Spinal cord (tissue), 10 donors: Measurements from ENCODE around the gene KPNB1. TPM values are rescaled to one million over a fixed set of nuclear protein-coding genes. Genes with fewer than 3 reads are reported as not detected.

ENCODE experiments used
- DNase-seq, 6 donors: peaks; one replicate each; pipeline versions ENCODE4 v3.0.0 to v3.0.0-alpha.2; 2013 to 2015; ENCODE audit warnings: low spot score in 6 of 6, low read depth in 4 of 6
- H3K27ac ChIP-seq: one replicate; pipeline ENCODE4 v1.5.1; 2013; ENCODE audit warnings: low read depth, low read length, control low read depth
- H3K27me3 ChIP-seq: one replicate; pipeline ENCODE4 v1.6.1; 2013; ENCODE audit warnings: low read length; ENCODE audit not compliant: control insufficient read depth, insufficient read depth
- H3K36me3 ChIP-seq: one replicate; pipeline ENCODE4 v1.6.1; 2013; ENCODE audit warnings: low read length; ENCODE audit not compliant: control insufficient read depth, insufficient read depth
- H3K4me1 ChIP-seq: one replicate; pipeline ENCODE4 v1.6.1; 2013; ENCODE audit warnings: low read length; ENCODE audit not compliant: control insufficient read depth, insufficient read depth
- H3K4me3 ChIP-seq: one replicate; pipeline ENCODE4 v1.5.1; 2013; ENCODE audit warnings: low read depth, low read length, control low read depth
- H3K9me3 ChIP-seq: one replicate; pipeline ENCODE4 v1.6.1; 2013; ENCODE audit warnings: low read length; ENCODE audit not compliant: control insufficient read depth, insufficient read depth
- WGBS: methylation state at CpG from one replicate; pipeline ENCODE4 v1.1.5; 2013; ENCODE audit warnings: missing lambda C conversion rate; ENCODE audit not compliant: insufficient coverage; 5-methylcytosine and 5-hydroxymethylcytosine counted together
- polyA plus RNA-seq, 2 donors: library from polyadenylated mRNA; unstranded; fragments of 120-200 nt; gene quantifications; one replicate each; pipeline ENCODE4 v1.2.1, GENCODE V29; 2013; ENCODE audit not compliant: insufficient read length in 2 of 2
- total RNA-seq, 2 donors: library from RNA; depleted of rRNA in 1 of 2; stranded (reverse); fragments of 120-200 nt in 1 of 2; fragments of >200 nt in 1 of 2; gene quantifications; one replicate each; pipeline versions ENCODE4 v1.2.3 to v1.2.4, GENCODE V29; 2013 to 2014
- donor health status: healthy.

The KPNB1 gene
- total and polyA plus RNA-seq, 4 donors, result 152 to 185 (median 165) TPM

- Histone ChIP-seq H3K4me3 (no peak overlapping the region), H3K27me3 (peaks cover 42% of the 10 kb centered on the region), H3K4me1 (peaks cover 19% of the 10 kb centered on the region), H3K27ac (no peak overlapping the region), H3K9me3 (no peaks in the 10 kb centered on the region), H3K36me3 (no peaks in the 10 kb centered on the region)
- WGBS, result 4% methylated on average over 18 of the region's 36 CpGs
- DNase-seq, result no peak
These were observed 71.2 kb downstream of the KPNB1 start for GRCh38 chr17:47720754-47721533.

DNA sequence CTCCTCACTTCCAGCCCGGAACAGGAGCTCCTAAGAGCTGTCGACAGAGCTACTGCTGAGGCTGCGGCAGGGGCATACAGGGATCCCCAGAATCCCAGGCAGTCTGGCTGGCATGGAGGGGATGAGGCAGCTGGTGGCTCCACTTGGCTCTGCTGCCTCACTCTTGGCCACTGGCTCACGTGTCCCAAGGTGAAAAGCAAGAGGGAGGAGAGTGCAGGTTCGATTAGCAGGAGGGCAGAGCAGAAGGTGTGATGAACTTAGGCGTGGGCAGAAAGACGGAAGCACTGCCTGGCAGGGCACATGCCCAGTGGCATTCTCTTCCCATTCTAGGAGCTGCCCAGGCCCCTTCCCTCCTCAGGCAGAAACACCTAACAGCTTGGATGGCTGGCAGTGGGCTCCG, 72.0 kb downstream of the KPNB1 start:
- no peak for DNase-seq
- H3K27ac ChIP-seq, result no peak overlapping the region
- no peaks in the 10 kb centered on the region for H3K9me3 ChIP-seq
- 70% methylated on average over 5 of the region's 8 CpGs for WGBS
- peaks cover 19% of the 10 kb centered on the region for H3K4me1 ChIP-seq
- H3K27me3 ChIP-seq, result peaks cover 42% of the 10 kb centered on the region
- H3K36me3 ChIP-seq, result no peaks in the 10 kb centered on the region
- H3K4me3 ChIP-seq, result no peak overlapping the region

- Histone ChIP-seq H3K4me1 (peaks cover 26% of the 10 kb centered on the region), H3K9me3 (no peaks in the 10 kb centered on the region), H3K4me3 (no peak overlapping the region), H3K36me3 (no peaks in the 10 kb centered on the region), H3K27me3 (peaks cover 36% of the 10 kb centered on the region), H3K27ac (no peak overlapping the region)
- 80% methylated on average over 1 of the region's 2 CpGs for WGBS
- DNase-seq, result no peak
These were observed 75.0 kb downstream of the KPNB1 start for GRCh38 chr17:47724705-47725104.

GRCh38 chr17:47725446-47726111, 75.9 kb downstream of the KPNB1 start:
- no peaks in the 10 kb centered on the region for H3K9me3 ChIP-seq
- DNase-seq, result no peak
- H3K4me1 ChIP-seq, result peaks cover 24% of the 10 kb centered on the region
- no peak overlapping the region for H3K27ac ChIP-seq
- no peaks in the 10 kb centered on the region for H3K36me3 ChIP-seq
- WGBS, result 65% methylated on average over 13 of the region's 13 CpGs
- no peak overlapping the region for H3K4me3 ChIP-seq
- H3K27me3 ChIP-seq, result peaks cover 29% of the 10 kb centered on the region

GRCh38 chr17:47726796-47727703, 77.3 kb downstream of the KPNB1 start:
- Histone ChIP-seq H3K4me1 (peaks cover 12% of the 10 kb centered on the region), H3K27ac (no peak overlapping the region), H3K27me3 (peaks cover 27% of the 10 kb centered on the region), H3K4me3 (no peak overlapping the region), H3K9me3 (no peaks in the 10 kb centered on the region), H3K36me3 (no peaks in the 10 kb centered on the region)
- DNase-seq, result no peak
- WGBS, result 80% methylated on average over 11 of the region's 12 CpGs

DNA sequence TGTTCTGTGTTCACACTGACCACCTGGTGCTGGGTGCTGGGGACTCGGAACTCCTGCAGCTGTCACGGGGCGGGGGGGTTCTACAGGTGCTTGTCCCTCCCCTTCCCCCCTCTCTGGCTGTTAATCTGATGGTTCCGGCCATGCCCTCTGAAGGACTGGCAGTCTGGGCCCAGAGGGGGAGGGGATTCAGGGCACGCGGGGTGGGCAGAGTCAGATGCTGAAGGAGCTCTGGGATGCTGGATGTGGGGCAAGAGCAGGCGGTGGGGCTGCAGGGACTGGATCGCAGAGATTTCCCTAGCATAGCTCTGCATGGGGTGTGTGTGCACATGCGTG, 78.0 kb downstream of the KPNB1 start:
- H3K27me3 ChIP-seq, result peaks cover 27% of the 10 kb centered on the region
- H3K27ac ChIP-seq, result no peak overlapping the region
- peaks cover 16% of the 10 kb centered on the region for H3K4me1 ChIP-seq
- DNase-seq, result no peak
- WGBS, result 58% methylated on average over 8 of the region's 9 CpGs
- no peaks in the 10 kb centered on the region for H3K36me3 ChIP-seq
- no peak overlapping the region for H3K4me3 ChIP-seq
- no peaks in the 10 kb centered on the region for H3K9me3 ChIP-seq

DNA sequence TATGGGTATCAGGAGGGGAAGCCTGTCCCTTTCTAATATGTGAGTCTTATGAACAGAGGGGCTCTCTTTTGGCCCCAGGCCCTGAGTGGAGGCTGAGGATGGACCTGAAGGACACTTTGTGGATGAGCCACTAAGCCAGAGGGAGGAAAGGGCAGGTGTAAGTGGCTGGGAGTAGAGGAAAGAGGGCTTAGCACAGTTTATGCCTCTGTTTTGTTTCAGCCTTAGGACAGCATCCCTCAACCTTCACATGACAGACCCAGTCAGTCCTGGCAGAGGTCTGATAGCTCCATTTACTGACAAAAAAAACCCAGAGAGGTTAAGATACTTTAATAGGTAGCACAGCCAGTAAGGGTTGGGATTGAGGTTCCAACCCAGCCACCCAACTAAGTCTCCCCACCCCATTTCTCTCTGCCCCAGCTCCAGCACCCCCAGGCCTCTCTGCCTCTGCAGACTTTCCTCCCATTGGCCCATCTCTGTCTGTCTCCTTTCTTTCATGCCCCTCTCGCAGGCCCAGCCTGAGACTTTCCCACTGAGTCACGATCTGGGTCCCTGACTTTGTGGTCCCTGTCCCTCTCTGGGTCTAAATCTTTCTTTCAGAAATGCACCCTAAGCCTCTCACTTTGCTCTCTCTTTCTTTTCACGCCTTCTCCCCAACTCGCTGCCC, 78.6 kb downstream of the KPNB1 start:
- H3K4me3 ChIP-seq, result no peak overlapping the region
- H3K27me3 ChIP-seq, result peaks cover 30% of the 10 kb centered on the region
- 76% methylated on average over 2 of the region's 4 CpGs for WGBS
- DNase-seq, result no peak
- no peak overlapping the region for H3K27ac ChIP-seq
- peaks cover 19% of the 10 kb centered on the region for H3K4me1 ChIP-seq
- no peaks in the 10 kb centered on the region for H3K36me3 ChIP-seq
- H3K9me3 ChIP-seq, result no peaks in the 10 kb centered on the region

GRCh38 chr17:47729476-47729875, 79.8 kb downstream of the KPNB1 start:
- no peaks in the 10 kb centered on the region for H3K36me3 ChIP-seq
- H3K9me3 ChIP-seq, result no peaks in the 10 kb centered on the region
- peaks cover 26% of the 10 kb centered on the region for H3K4me1 ChIP-seq
- no peak overlapping the region for H3K4me3 ChIP-seq
- H3K27me3 ChIP-seq, result peaks cover 39% of the 10 kb centered on the region
- WGBS, result 81% methylated on average over 6 of the region's 8 CpGs
- no peak overlapping the region for H3K27ac ChIP-seq
- DNase-seq, result no peak

DNA sequence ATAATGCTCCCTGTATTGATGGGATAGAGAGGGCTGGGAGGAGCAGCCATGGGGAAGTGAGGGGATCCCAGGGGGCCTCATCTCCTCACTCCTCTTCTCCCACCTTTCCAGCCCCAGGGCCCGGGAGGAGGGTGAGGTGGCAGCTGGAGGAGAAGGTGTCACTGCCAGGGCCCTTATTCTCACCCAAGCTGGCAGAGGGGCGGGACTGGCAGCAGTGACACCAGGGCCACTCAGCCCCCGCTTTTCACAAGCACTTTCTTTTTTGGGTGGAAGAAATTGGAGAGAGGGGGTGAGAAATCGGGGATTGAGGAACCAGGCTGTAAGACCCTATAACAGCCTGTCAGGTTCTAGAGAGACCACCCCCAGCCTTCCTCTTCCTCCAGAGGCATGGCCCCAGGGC, 81.0 kb downstream of the KPNB1 start:
- Histone ChIP-seq H3K4me1 (peaks cover 26% of the 10 kb centered on the region), H3K36me3 (no peaks in the 10 kb centered on the region), H3K27ac (no peak overlapping the region), H3K27me3 (peaks cover 47% of the 10 kb centered on the region), H3K4me3 (no peak overlapping the region), H3K9me3 (no peaks in the 10 kb centered on the region)
- no peak for DNase-seq
- no CpG with 5 or more reads among the region's 4 CpGs for WGBS
